Gastrocnemius medialis (tissue), 4 donors: ENCODE data around the gene HOTAIR. TPM values are rescaled to one million over a fixed set of nuclear protein-coding genes. Genes with fewer than 3 reads are reported as not detected.

Experiments
- ATAC-seq, 2 donors: fragments of 150-250 bp; one replicate each; pipeline ENCODE4 v1.9.1; 2016
- DNase-seq, 2 donors: peaks; one replicate each; pipeline ENCODE4 v3.0.0-alpha.2; 2019
- H3K27ac ChIP-seq, 4 donors: fragments of 200-600 bp; sonication (generic); 1 replicate in 1 of 4; 2 replicates in 3 of 4; pipeline ENCODE4 v1.5.1; 2016 to 2018; ENCODE audit warnings: mild to moderate bottlenecking in 2 of 4, moderate library complexity in 1 of 4
- H3K27me3 ChIP-seq, 3 donors: fragments of 200-600 bp; sonication (generic) in 2 of 3; 1 replicate in 1 of 3; 2 replicates in 2 of 3; pipeline versions ENCODE4 v1.5.1 to v1.6.0; 2016 to 2019; ENCODE audit warnings: mild to moderate bottlenecking in 1 of 3, moderate library complexity in 1 of 3
- H3K36me3 ChIP-seq, 2 donors: fragments of 200-600 bp; sonication (generic) in 1 of 2; one replicate each; pipeline ENCODE4 v1.5.1; 2017 to 2018
- H3K4me1 ChIP-seq, 2 donors: fragments of 200-600 bp; sonication (generic) in 1 of 2; one replicate each; pipeline ENCODE4 v1.5.1; 2016 to 2017; ENCODE audit warnings: mild to moderate bottlenecking in 2 of 2
- H3K4me3 ChIP-seq, 4 donors: fragments of 200-600 bp; sonication (generic) in 3 of 4; 1 replicate in 1 of 4; 2 replicates in 3 of 4; pipeline ENCODE4 v1.5.1; 2016 to 2019; ENCODE audit warnings: mild to moderate bottlenecking in 2 of 4
- H3K9me3 ChIP-seq, 3 donors: fragments of 200-600 bp; sonication (generic) in 2 of 3; 1 replicate in 1 of 3; 2 replicates in 2 of 3; pipeline ENCODE4 v1.5.1; 2016 to 2019
- POLR2A ChIP-seq, 2 donors: fragments of 450-650 bp; IDR thresholded peaks; one replicate each; pipeline ENCODE4 v1.6.1; 2017; ENCODE audit warnings: antibody characterized with exemption in 2 of 2, mild to moderate bottlenecking in 2 of 2, moderate library complexity in 2 of 2
- in situ Hi-C, 4 donors: fragments of 200-750 bp; cut with MboI; loops; one replicate each; pipeline versions ENCODE4 v1.15.0 to v1.8.0; 2017; ENCODE audit warnings: low sequenced_read_pairs in 4 of 4
- intact Hi-C: fragments of 100-400 bp; cut with DNase I; formaldehyde crosslinking; loops from one replicate; pipeline ENCODE4 v1.15.1; 2023; ENCODE audit warnings: low total_unique reads
- total RNA-seq, 4 donors: library from RNA; depleted of rRNA; stranded (reverse); fragments of >200 nt; gene quantifications; one replicate each; pipeline versions ENCODE4 v1.1.0 to v1.2.3, GENCODE V29; 2016
- TF ChIP-seq, protein P1 (sequence below), 5 experiments: fragments of 450-650 bp in 3 of 5; fragments of 200-600 bp in 2 of 5; sonication (generic) in 2 of 5; IDR thresholded peaks in 4 of 5; conservative IDR thresholded peaks in 1 of 5; 1 replicate in 4 of 5; 2 replicates in 1 of 5; pipeline ENCODE4 v1.5.1; 2016 to 2019; ENCODE audit warnings: antibody characterized with exemption in 5 of 5, mild to moderate bottlenecking in 3 of 5, moderate library complexity in 3 of 5

HOTAIR gene
- total RNA-seq, 4 donors from 2014 or later, result 0.35 to 0.83 (median 0.56) TPM; not detected in 1

DNA sequence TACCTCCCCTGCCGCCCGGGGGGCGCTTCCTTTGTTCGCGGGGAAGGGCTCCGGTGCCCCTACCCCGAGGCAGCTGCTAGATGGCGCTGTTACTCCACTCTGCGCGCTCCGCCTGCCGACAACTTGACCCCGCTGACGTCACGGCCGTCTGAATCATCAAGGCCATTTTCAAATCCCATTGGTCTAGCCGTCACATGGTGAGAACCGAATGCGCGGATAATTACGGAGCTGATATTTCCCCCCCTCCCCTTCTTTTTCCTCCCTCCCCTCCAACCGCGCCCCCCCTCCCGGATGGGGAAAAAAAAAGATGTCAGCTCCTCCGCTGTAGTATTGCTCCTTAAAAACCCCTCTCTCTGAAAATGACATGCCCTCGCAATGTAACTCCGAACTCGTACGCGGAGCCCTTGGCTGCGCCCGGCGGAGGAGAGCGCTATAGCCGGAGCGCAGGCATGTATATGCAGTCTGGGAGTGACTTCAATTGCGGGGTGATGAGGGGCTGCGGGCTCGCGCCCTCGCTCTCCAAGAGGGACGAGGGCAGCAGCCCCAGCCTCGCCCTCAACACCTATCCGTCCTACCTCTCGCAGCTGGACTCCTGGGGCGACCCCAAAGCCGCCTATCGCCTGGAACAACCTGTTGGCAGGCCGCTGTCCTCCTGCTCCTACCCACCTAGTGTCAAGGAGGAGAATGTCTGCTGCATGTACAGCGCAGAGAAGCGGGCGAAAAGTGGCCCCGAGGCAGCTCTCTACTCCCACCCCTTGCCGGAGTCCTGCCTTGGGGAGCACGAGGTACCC lies 10.3 kb upstream of the HOTAIR start, which contains the start of gene HOXC10:
TSS of gene HOXC10 (plus strand) at position 246 of the 791 bp plus-strand sequence. CDS start at position 360, 114 bp downstream.
- Histone ChIP-seq H3K36me3 (no peaks in the 10 kb centered on the region), H3K9me3 (no peaks in the 10 kb centered on the region), H3K27ac (peak within 1 kb of the TSS; percentile 94 to 100 (median 98)), H3K4me3 (peak within 1 kb of the TSS; percentile 68 to 85 (median 82)), H3K27me3 (peaks cover 0 to 38% (median 0%) of the 10 kb centered on the region in 3 donors), H3K4me1 (peaks cover 32 to 41% of the 10 kb centered on the region in 2 donors)
- in situ Hi-C loops, result loop anchor here (10.0 to 25.0 kb wide), 4 partner anchors 220 to 1727 kb away; partner anchors contain the start of genes GPR84 (in 2 of the 4), BLOC1S1 (in 1 of the 4), ITGA7 (in 1 of the 4) and RDH5 (in 1 of the 4)
- peak; percentile 45 to 49 for TF ChIP-seq POLR2A (IDR thresholded peaks at IDR 0.05)
- TF ChIP-seq, protein P1, sequence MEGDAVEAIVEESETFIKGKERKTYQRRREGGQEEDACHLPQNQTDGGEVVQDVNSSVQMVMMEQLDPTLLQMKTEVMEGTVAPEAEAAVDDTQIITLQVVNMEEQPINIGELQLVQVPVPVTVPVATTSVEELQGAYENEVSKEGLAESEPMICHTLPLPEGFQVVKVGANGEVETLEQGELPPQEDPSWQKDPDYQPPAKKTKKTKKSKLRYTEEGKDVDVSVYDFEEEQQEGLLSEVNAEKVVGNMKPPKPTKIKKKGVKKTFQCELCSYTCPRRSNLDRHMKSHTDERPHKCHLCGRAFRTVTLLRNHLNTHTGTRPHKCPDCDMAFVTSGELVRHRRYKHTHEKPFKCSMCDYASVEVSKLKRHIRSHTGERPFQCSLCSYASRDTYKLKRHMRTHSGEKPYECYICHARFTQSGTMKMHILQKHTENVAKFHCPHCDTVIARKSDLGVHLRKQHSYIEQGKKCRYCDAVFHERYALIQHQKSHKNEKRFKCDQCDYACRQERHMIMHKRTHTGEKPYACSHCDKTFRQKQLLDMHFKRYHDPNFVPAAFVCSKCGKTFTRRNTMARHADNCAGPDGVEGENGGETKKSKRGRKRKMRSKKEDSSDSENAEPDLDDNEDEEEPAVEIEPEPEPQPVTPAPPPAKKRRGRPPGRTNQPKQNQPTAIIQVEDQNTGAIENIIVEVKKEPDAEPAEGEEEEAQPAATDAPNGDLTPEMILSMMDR (IDR thresholded peaks at IDR 0.05 in 4 of 5, conservative IDR thresholded peaks at IDR 0.05 in 1 of 5), result peak; percentile 64 to 92 (median 82)
- intact Hi-C loops, result loop anchor here (1.0 to 5.0 kb wide), 3 partner anchors 216 to 374 kb away; partner anchors contain the start of genes CBX5 and HNRNPA1
- peak; percentile 97 for DNase-seq
- peak; percentile 81 to 85 for ATAC-seq

DNA sequence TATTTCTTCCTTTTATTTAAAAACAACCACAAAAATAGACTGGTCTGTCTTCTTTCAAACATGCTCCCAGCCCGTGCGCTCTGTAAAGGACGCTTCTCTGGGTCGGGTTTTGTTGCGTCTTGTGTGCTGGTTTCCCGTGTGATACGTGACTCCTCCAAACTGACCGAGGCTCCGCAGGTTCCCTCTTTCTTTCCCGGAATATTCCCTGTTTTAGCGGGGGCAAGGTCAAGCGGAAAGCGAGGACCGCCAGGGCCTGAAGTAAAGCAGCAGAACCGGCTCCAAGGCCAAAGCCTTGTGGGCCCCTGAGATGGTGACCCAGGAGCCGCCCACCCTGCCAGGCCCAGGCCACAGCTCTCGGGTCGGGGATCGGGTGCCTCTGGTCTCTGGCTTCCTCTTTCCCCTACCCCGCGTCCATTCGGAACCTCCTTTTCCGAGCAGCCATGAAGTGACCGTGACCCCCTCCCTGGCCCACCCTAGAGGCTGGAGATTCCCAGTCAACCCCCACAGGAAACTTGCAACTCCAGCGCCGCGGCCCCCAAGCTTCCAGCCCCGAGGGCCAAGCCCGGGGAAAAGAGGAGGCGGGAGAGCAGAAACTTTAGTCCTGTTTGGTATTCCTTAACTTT lies 9.3 kb upstream of the HOTAIR start:
- intact Hi-C loops (loop anchor here (1.0 to 2.0 kb wide), 2 partner anchors 217 to 375 kb away; no protein-coding TSS in a partner anchor), in situ Hi-C loops (loop anchor here (10.0 to 25.0 kb wide), 4 partner anchors 221 to 1728 kb away; partner anchors contain the start of genes GPR84 (in 2 of the 4), BLOC1S1 (in 1 of the 4), ITGA7 (in 1 of the 4) and RDH5 (in 1 of the 4))
- Histone ChIP-seq H3K27ac (peak overlapping the region; percentile 94 to 100 (median 98)), H3K4me1 (peaks cover 24 to 31% of the 10 kb centered on the region in 2 donors), H3K36me3 (no peaks in the 10 kb centered on the region), H3K27me3 (peaks cover 0 to 46% (median 8%) of the 10 kb centered on the region in 3 donors), H3K9me3 (no peaks in the 10 kb centered on the region), H3K4me3 (peak overlapping the region; percentile 59 to 85 (median 82))
- ATAC-seq (no peak), DNase-seq (no peak)
- TF ChIP-seq, protein P1 (IDR thresholded peaks at IDR 0.05 in 4 of 5, conservative IDR thresholded peaks at IDR 0.05 in 1 of 5), result peak in 1 of 5 experiments; percentile 13
- no peak for TF ChIP-seq POLR2A (IDR thresholded peaks at IDR 0.05)

GRCh38 chr12:53983568-53983949 lies 8.8 kb upstream of the HOTAIR start:
- DNase-seq (no peak), ATAC-seq (no peak)
- H3K4me1 ChIP-seq, result peaks cover 19 to 28% of the 10 kb centered on the region in 2 donors
- TF ChIP-seq, protein P1 (IDR thresholded peaks at IDR 0.05 in 4 of 5, conservative IDR thresholded peaks at IDR 0.05 in 1 of 5), result no peak
- no peak for TF ChIP-seq POLR2A (IDR thresholded peaks at IDR 0.05)
- peaks cover 4 to 51% (median 13%) of the 10 kb centered on the region in 3 donors for H3K27me3 ChIP-seq
- H3K27ac ChIP-seq, result peak overlapping the region; percentile 94 to 100 (median 98)
- no peaks in the 10 kb centered on the region for H3K36me3 ChIP-seq
- H3K4me3 ChIP-seq, result peak overlapping the region; percentile 59 to 85 (median 82)
- intact Hi-C loops (no loop called here), in situ Hi-C loops (loop anchor here (10.0 to 25.0 kb wide), 4 partner anchors 221 to 1729 kb away; partner anchors contain the start of genes GPR84 (in 2 of the 4), BLOC1S1 (in 1 of the 4), ITGA7 (in 1 of the 4) and RDH5 (in 1 of the 4))
- H3K9me3 ChIP-seq, result no peaks in the 10 kb centered on the region
